H1 (cell line): ENCODE measurements around the gene PDZRN3. TPM values are rescaled to one million over a fixed set of nuclear protein-coding genes. Genes with fewer than 3 reads are reported as not detected.

Experiments used
- CTCF ChIA-PET: fragments of 300-600 bp; sonication (Branson Sonifier 250); formaldehyde crosslinking; loops from one replicate; lab custom pipeline; 2021; ENCODE audit not compliant: partially characterized antibody; lab: Charles Lee
- POLR2A ChIA-PET: fragments of 300-600 bp; sonication (Branson Sonifier 250); formaldehyde crosslinking; loops from one replicate; lab custom pipeline; 2021; ENCODE audit warnings: inconsistent platforms; ENCODE audit not compliant: partially characterized antibody; lab: Charles Lee
- DNase-seq, 2 experiments: peaks; one replicate each; pipeline versions ENCODE4 v3.0.0 to v3.0.0-alpha.2; 2010 to 2022; ENCODE audit warnings: low spot score in 2 of 2, low read depth in 1 of 2, mixed read lengths in 1 of 2
- FAIRE-seq: peaks from 2 replicates; lab custom pipeline; 2011; peaks lifted over from hg19 to GRCh38; lab: Jason Lieb, UNC
- H2AFZ ChIP-seq: 2 replicates; pipeline ENCODE4 v1.8.1; 2012; ENCODE audit warnings: low read length, inconsistent platforms
- H2AK5ac ChIP-seq: 2 replicates; pipeline ENCODE4 v1.6.1; 2013; ENCODE audit warnings: low read depth, low read length
- H2BK120ac ChIP-seq: replicated peaks from 2 replicates; pipeline ENCODE3; 2013; ENCODE audit warnings: low read depth, low read length, inconsistent platforms
- H2BK12ac ChIP-seq: 2 replicates; pipeline ENCODE4 v1.6.1; 2013; ENCODE audit warnings: low read depth, low read length
- H2BK15ac ChIP-seq: 2 replicates; pipeline ENCODE4 v1.6.1; 2013; ENCODE audit warnings: low read length
- H2BK20ac ChIP-seq: 2 replicates; pipeline ENCODE4 v1.6.1; 2013; ENCODE audit warnings: low read length
- H2BK5ac ChIP-seq: 2 replicates; pipeline ENCODE4 v1.6.1; 2013; ENCODE audit warnings: low read depth, low read length
- H3K14ac ChIP-seq: 2 replicates; pipeline ENCODE4 v1.6.1; 2013; ENCODE audit warnings: inconsistent platforms; ENCODE audit not compliant: insufficient read length
- H3K18ac ChIP-seq: 2 replicates; pipeline ENCODE4 v1.6.1; 2013; ENCODE audit warnings: low read length; ENCODE audit errors: extremely low read depth
- H3K23ac ChIP-seq: 2 replicates; pipeline ENCODE4 v1.6.1; 2013; ENCODE audit warnings: inconsistent platforms; ENCODE audit not compliant: insufficient read length
- H3K23me2 ChIP-seq: 2 replicates; pipeline ENCODE4 v1.6.1; 2013; ENCODE audit warnings: low read depth, low read length
- H3K27ac ChIP-seq: 2 replicates; pipeline ENCODE4 v1.6.1; 2011; ENCODE audit warnings: low read depth, low read length, inconsistent platforms
- H3K27me3 ChIP-seq, 4 experiments: replicated peaks in 1 of 4; 1 replicate in 1 of 4; 2 replicates in 3 of 4; pipeline versions ENCODE4 v1.6.1 to v1.8.1; 2011 to 2013; ENCODE audit warnings: low read length in 3 of 4, mild to moderate bottlenecking in 3 of 4, inconsistent platforms in 2 of 4, mixed read lengths in 2 of 4, moderate library complexity in 1 of 4; ENCODE audit not compliant: control insufficient read depth in 3 of 4, insufficient read depth in 3 of 4; ENCODE audit errors: extremely low read depth in 1 of 4
- H3K36me3 ChIP-seq, 4 experiments: 2 replicates each; pipeline versions ENCODE4 v1.6.1 to v1.8.1; 2011 to 2013; ENCODE audit warnings: mild to moderate bottlenecking in 4 of 4, low read length in 3 of 4, moderate library complexity in 2 of 4, control low read depth in 1 of 4, inconsistent platforms in 1 of 4; ENCODE audit not compliant: insufficient read depth in 4 of 4, control insufficient read depth in 2 of 4
- H3K4ac ChIP-seq: replicated peaks from 2 replicates; pipeline ENCODE3; 2013; ENCODE audit warnings: low read length, low read depth, mixed read lengths, inconsistent platforms; ENCODE audit not compliant: insufficient read length
- H3K4me1 ChIP-seq, 4 experiments: replicated peaks in 1 of 4; 1 replicate in 1 of 4; 2 replicates in 3 of 4; pipeline versions ENCODE4 v1.6.1 to v1.8.1; 2011 to 2013; ENCODE audit warnings: low read length in 3 of 4, inconsistent platforms in 2 of 4, mixed read lengths in 1 of 4; ENCODE audit not compliant: insufficient read depth in 4 of 4, control insufficient read depth in 3 of 4
- H3K4me2 ChIP-seq, 2 experiments: 2 replicates each; pipeline versions ENCODE4 v1.6.1 to v1.8.1; 2011 to 2013; ENCODE audit warnings: low read depth in 2 of 2, low read length in 2 of 2, control low read depth in 1 of 2, inconsistent platforms in 1 of 2, mild to moderate bottlenecking in 1 of 2; ENCODE audit not compliant: insufficient read depth in 1 of 2
- H3K4me3 ChIP-seq, 4 experiments: fragments of 200-600, 300-600 bp in 1 of 4; sonication (generic), shearing (Covaris generic), sonication (Bioruptor Twin) in 1 of 4; 2 replicates each; pipeline versions ENCODE4 v1.5.1 to v1.8.1; 2011 to 2016; ENCODE audit warnings: low read length in 4 of 4, low read depth in 3 of 4, control low read depth in 2 of 4, inconsistent platforms in 2 of 4, mild to moderate bottlenecking in 2 of 4, mixed read lengths in 1 of 4, moderate library complexity in 1 of 4; ENCODE audit not compliant: insufficient read depth in 2 of 4; ENCODE audit errors: extremely low read depth in 1 of 4
- H3K56ac ChIP-seq: replicated peaks from 2 replicates; pipeline ENCODE3; 2013; ENCODE audit warnings: low read depth, mild to moderate bottlenecking, mixed read lengths, low read length, inconsistent platforms; ENCODE audit not compliant: insufficient read length
- H3K79me1 ChIP-seq: 2 replicates; pipeline ENCODE4 v1.6.1; 2013; ENCODE audit warnings: low read depth, low read length, control low read depth
- H3K79me2 ChIP-seq, 2 experiments: 2 replicates each; pipeline versions ENCODE4 v1.6.1 to v1.8.1; 2012 to 2013; ENCODE audit warnings: low read length in 2 of 2, mild to moderate bottlenecking in 2 of 2, inconsistent platforms in 1 of 2; ENCODE audit not compliant: insufficient read depth in 2 of 2, control insufficient read depth in 1 of 2
- H3K9ac ChIP-seq, 4 experiments: replicated peaks in 1 of 4; 1 replicate in 1 of 4; 2 replicates in 3 of 4; pipeline versions ENCODE4 v1.6.1 to v1.8.1; 2011 to 2013; ENCODE audit warnings: low read depth in 3 of 4, low read length in 3 of 4, control low read depth in 2 of 4, mild to moderate bottlenecking in 2 of 4, moderate library complexity in 2 of 4, inconsistent platforms in 1 of 4; ENCODE audit errors: extremely low read depth in 1 of 4
- H3K9me3 ChIP-seq, 2 experiments: 2 replicates each; pipeline versions ENCODE4 v1.6.1 to v1.8.1; 2012 to 2013; ENCODE audit warnings: mild to moderate bottlenecking in 2 of 2, moderate library complexity in 2 of 2, control low read depth in 1 of 2, inconsistent platforms in 1 of 2, low read depth in 1 of 2, low read length in 1 of 2, mixed read lengths in 1 of 2; ENCODE audit not compliant: insufficient read depth in 2 of 2
- H4K20me1 ChIP-seq, 2 experiments: replicated peaks in 1 of 2; 2 replicates each; pipeline versions ENCODE3 to v1.8.1; 2011 to 2013; ENCODE audit warnings: inconsistent platforms in 2 of 2, low read length in 2 of 2, mild to moderate bottlenecking in 1 of 2; ENCODE audit not compliant: insufficient read depth in 2 of 2, control insufficient read depth in 1 of 2
- H4K5ac ChIP-seq: 2 replicates; pipeline ENCODE4 v1.6.1; 2013; ENCODE audit warnings: low read length, low read depth, mixed read lengths, inconsistent platforms; ENCODE audit not compliant: insufficient read length
- H4K8ac ChIP-seq: 2 replicates; pipeline ENCODE4 v1.8.0; 2013; ENCODE audit warnings: mild to moderate bottlenecking, moderate library complexity, low read length, inconsistent platforms; ENCODE audit not compliant: insufficient read depth; ENCODE audit errors: extremely low read depth
- H4K91ac ChIP-seq: replicated peaks from 2 replicates; pipeline ENCODE3; 2013; ENCODE audit warnings: low read length, mixed read lengths, inconsistent platforms; ENCODE audit not compliant: insufficient read length
- CBX8 ChIP-seq: fragments of 300-800, 300-1000 bp; sonication (generic); IDR thresholded peaks from 2 replicates; pipeline ENCODE4 v1.7.1; 2016; ENCODE audit warnings: low read depth, low read length, borderline replicate concordance
- EP300 ChIP-seq, 2 experiments: IDR thresholded peaks; 1 replicate in 1 of 2; 2 replicates in 1 of 2; pipeline ENCODE4 v1.6.1; 2011 to 2012; ENCODE audit warnings: low read depth in 2 of 2, low read length in 2 of 2, mild to moderate bottlenecking in 2 of 2, borderline replicate concordance in 1 of 2, inconsistent platforms in 1 of 2, moderate library complexity in 1 of 2
- GABPA ChIP-seq: IDR thresholded peaks from 2 replicates; pipeline ENCODE4 v1.6.1; 2011; ENCODE audit warnings: mild to moderate bottlenecking, low read length, moderate library complexity, borderline replicate concordance; ENCODE audit not compliant: insufficient read depth
- GTF2F1 ChIP-seq: IDR thresholded peaks from 2 replicates; pipeline ENCODE4 v1.6.1; 2012; ENCODE audit warnings: low read depth, low read length, improper control_type of control experiment, borderline replicate concordance
- HDAC6 ChIP-seq: IDR thresholded peaks from one replicate; pipeline ENCODE4 v1.7.1; 2012; ENCODE audit warnings: low read depth, mild to moderate bottlenecking, inconsistent platforms, low read length, moderate library complexity
- JUND ChIP-seq: IDR thresholded peaks from 2 replicates; pipeline ENCODE4 v1.6.1; 2011; ENCODE audit warnings: mild to moderate bottlenecking, improper control_type of control experiment, low read length
- POLR2AphosphoS5 ChIP-seq: IDR thresholded peaks from 2 replicates; pipeline ENCODE4 v1.6.1; 2011; ENCODE audit warnings: low read depth, low read length
- RAD21 ChIP-seq, 2 experiments: IDR thresholded peaks in 1 of 2; conservative IDR thresholded peaks in 1 of 2; 2 replicates each; pipeline ENCODE4 v1.6.1; 2011; ENCODE audit warnings: low read depth in 2 of 2, low read length in 2 of 2, improper control_type of control experiment in 1 of 2, inconsistent platforms in 1 of 2, mild to moderate bottlenecking in 1 of 2, moderate library complexity in 1 of 2
- SIX5 ChIP-seq: IDR thresholded peaks from 2 replicates; pipeline ENCODE4 v1.6.1; 2011; ENCODE audit warnings: mild to moderate bottlenecking, low read depth, low read length
- SP2 ChIP-seq: IDR thresholded peaks from 2 replicates; pipeline ENCODE4 v1.6.1; 2012; ENCODE audit warnings: mild to moderate bottlenecking, low read length, inconsistent platforms
- SP4 ChIP-seq: IDR thresholded peaks from 2 replicates; pipeline ENCODE4 v1.6.1; 2012; ENCODE audit warnings: low read length, inconsistent platforms
- SRF ChIP-seq: IDR thresholded peaks from 2 replicates; pipeline ENCODE4 v1.6.1; 2011; ENCODE audit warnings: mild to moderate bottlenecking, low read depth, low read length, moderate library complexity
- TAF7 ChIP-seq: optimal IDR thresholded peaks from 2 replicates; pipeline ENCODE3; 2011; ENCODE audit warnings: low read depth, mild to moderate bottlenecking, inconsistent platforms, low read length, moderate library complexity, borderline replicate concordance
- WGBS, 2 experiments: shearing (Covaris generic) in 1 of 2; methylation state at CpG; one replicate each; pipeline versions ENCODE4 v1.1.6 to v1.1.7; 2013 to 2015; ENCODE audit warnings: low lambda C conversion rate in 2 of 2, mixed read lengths in 2 of 2, inconsistent platforms in 1 of 2, low coverage in 1 of 2, missing lambda C conversion rate in 1 of 2; ENCODE audit not compliant: insufficient replicate concordance in 2 of 2, insufficient coverage in 1 of 2, insufficient read length in 1 of 2; ENCODE audit errors: extremely low coverage in 1 of 2, missing lambda C conversion rate in 1 of 2; 5-methylcytosine and 5-hydroxymethylcytosine counted together
- polyA plus RNA-seq, 7 experiments: library from polyadenylated mRNA; depleted of rRNA in 3 of 7; stranded (reverse) in 5 of 7; unstranded in 2 of 7; fragments of >200 nt in 5 of 7; fragments of 200-250 nt in 2 of 7; gene quantifications; 1 replicate in 5 of 7; 2 replicates in 1 of 7; 4 replicates in 1 of 7; pipeline versions ENCODE4 v1.2.1 to v1.2.3, GENCODE V29; 2011 to 2013; ENCODE audit warnings: missing spikeins in 2 of 7, mixed read lengths in 2 of 7
- total RNA-seq: library from RNA; stranded (reverse); fragmentation: NEBNext Ultra II Directional; extraction: Animal tissue kit (Norgen Biotek cat#: 25700); gene quantifications from 2 replicates; pipeline ENCODE4 v1.2.1, GENCODE V29; 2021

Gene PDZRN3
- total and polyA plus RNA-seq, 2 of the 8 experiments (the other 6 are each of a cell fraction or from before 2014, with no cell fraction given): 4.2 to 20.5 TPM

DNA sequence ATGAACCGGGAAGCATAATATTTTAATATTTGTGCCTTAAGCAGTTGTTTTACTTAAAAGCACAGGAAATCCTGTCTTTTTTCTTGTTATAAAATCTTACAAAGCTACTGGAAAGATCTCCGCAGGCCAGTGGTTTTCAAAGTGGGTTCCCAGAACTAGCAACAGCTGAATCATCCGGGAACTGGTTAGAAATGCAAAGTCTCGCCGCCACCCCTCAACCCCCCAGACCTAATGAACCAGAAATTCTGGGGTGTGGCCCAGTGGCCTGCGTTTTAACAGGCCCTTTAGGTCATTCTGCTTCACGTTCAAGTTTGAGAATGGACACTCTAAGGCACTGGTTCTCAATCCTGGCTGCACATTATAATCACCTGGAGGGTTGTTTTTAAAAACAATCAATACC lies 74.7 kb downstream of the PDZRN3 start:
- Histone ChIP-seq H3K27ac (no peak overlapping the region), H3K4me2 (no peak overlapping the region), H2AK5ac (no peak overlapping the region), H4K91ac (no peak overlapping the region), H2AFZ (no peak overlapping the region), H4K8ac (no peak overlapping the region), H3K36me3 (no peaks in the 10 kb centered on the region), H3K27me3 (no peaks in the 10 kb centered on the region), H3K79me1 (no peaks in the 10 kb centered on the region; the same call in 1 of the 2 replicates), H4K5ac (no peak overlapping the region), H3K9me3 (no peaks in the 10 kb centered on the region), H3K79me2 (peaks cover 0 to 4% of the 10 kb centered on the region in 2 experiments; a peak in 1 of 4 replicates), H3K23ac (no peak overlapping the region), H2BK20ac (no peak overlapping the region), H3K4me1 (peaks cover 0 to 6% (median 3%) of the 10 kb centered on the region in 4 experiments; a peak in 5 of 7 replicates), H2BK12ac (no peak overlapping the region), H2BK120ac (no peak overlapping the region), H2BK15ac (no peak overlapping the region), H3K14ac (no peak overlapping the region), H3K18ac (no peak overlapping the region), H3K23me2 (no peaks in the 10 kb centered on the region), H3K4me3 (no peak overlapping the region), H3K4ac (no peak overlapping the region), H4K20me1 (peaks cover 0 to 3% of the 10 kb centered on the region in 2 experiments), H3K9ac (no peak overlapping the region), H3K56ac (no peak overlapping the region), H2BK5ac (no peak overlapping the region)
- TF ChIP-seq CBX8: no peak
- no peak for TF ChIP-seq RAD21 (IDR thresholded peaks at IDR 0.05 in 1 of 2, conservative IDR thresholded peaks at IDR 0.05 in 1 of 2; ENCODE audit: low read depth in 2 of 2, low read length in 2 of 2)
- TF ChIP-seq SRF: no peak
- no peak for TF ChIP-seq TAF7
- TF ChIP-seq POLR2AphosphoS5: no peak
- TF ChIP-seq SP2: no peak
- TF ChIP-seq GABPA: no peak
- no peak for TF ChIP-seq EP300 (IDR thresholded peaks at IDR 0.05; ENCODE audit: borderline replicate concordance in 1 of 2, low read depth in 2 of 2, low read length in 2 of 2)
- no peak for TF ChIP-seq GTF2F1
- no peak for TF ChIP-seq JUND
- no peak for TF ChIP-seq SIX5
- TF ChIP-seq HDAC6: no peak
- no peak for TF ChIP-seq SP4
- no peak for FAIRE-seq
- 87% methylated on average over 7 of the region's 7 CpGs; no CpG with 5 or more reads in 1 of the 2 experiments for WGBS, 2 experiments
- ChIA-PET CTCF (no interaction called here), POLR2A (no interaction called here)
- no peak for DNase-seq
